A673 (cell line): ENCODE data around the gene LIPF. TPM values are rescaled to one million over a fixed set of nuclear protein-coding genes. Genes with fewer than 3 reads are reported as not detected.

Source experiments
- BruUV-seq: library from RNA; stranded (reverse); fragments of 400-500 nt; replicated peaks from 2 replicates; lab custom pipeline; 2021; lab: Mats Ljungman, UMichigan
- CTCF ChIA-PET: fragments of 300-600 bp; sonication (Branson Sonifier 250); formaldehyde crosslinking; loops from one replicate; lab custom pipeline; 2022; ENCODE audit warnings: antibody characterized with exemption; lab: Charles Lee
- POLR2A ChIA-PET: fragments of 300-600 bp; sonication (Branson Sonifier 250); formaldehyde crosslinking; loops from one replicate; lab custom pipeline; 2022; ENCODE audit warnings: antibody characterized with exemption; ENCODE audit not compliant: low non-redundant PET; lab: Charles Lee
- DNase-seq: peaks from one replicate; pipeline ENCODE4 v3.0.0-alpha.2; 2015; ENCODE audit warnings: low spot score
- H3K27ac ChIP-seq: fragments of 200-600 bp; sonication (generic); 2 replicates; pipeline ENCODE4 v1.5.1; 2016; ENCODE audit warnings: mixed run types, low read depth, mild to moderate bottlenecking, mixed read lengths, antibody characterized with exemption, low read length; ENCODE audit not compliant: poor library complexity, severe bottlenecking
- H3K27me3 ChIP-seq: fragments of 200-600 bp; sonication (generic); replicated peaks from 2 replicates; pipeline ENCODE4 v1.6.1; 2017; ENCODE audit warnings: mixed run types, low read depth, mild to moderate bottlenecking, mixed read lengths, antibody characterized with exemption, low read length; ENCODE audit not compliant: insufficient read depth, poor library complexity
- H3K36me3 ChIP-seq: fragments of 200-600 bp; sonication (generic); 2 replicates; pipeline ENCODE4 v1.6.1; 2016; ENCODE audit warnings: mixed run types, mild to moderate bottlenecking, mixed read lengths, antibody characterized with exemption, low read length; ENCODE audit not compliant: insufficient read depth, poor library complexity, severe bottlenecking
- H3K4me1 ChIP-seq: fragments of 200-600 bp; sonication (generic); 2 replicates; pipeline ENCODE4 v1.6.1; 2017; ENCODE audit warnings: mixed run types, mild to moderate bottlenecking, mixed read lengths, antibody characterized with exemption, low read length; ENCODE audit not compliant: insufficient read depth, poor library complexity, severe bottlenecking
- H3K4me3 ChIP-seq: fragments of 200-600 bp; sonication (generic); 2 replicates; pipeline ENCODE4 v1.5.1; 2016; ENCODE audit warnings: low read depth, mixed run types, mild to moderate bottlenecking, mixed read lengths, low read length; ENCODE audit not compliant: poor library complexity, severe bottlenecking
- H3K9me3 ChIP-seq: fragments of 200-600 bp; sonication (generic); 2 replicates; pipeline ENCODE4 v1.6.1; 2016; ENCODE audit warnings: mixed run types, low read depth, mild to moderate bottlenecking, mixed read lengths, antibody characterized with exemption, low read length; ENCODE audit not compliant: poor library complexity, severe bottlenecking
- CTCF ChIP-seq: fragments of 300-800, 200-600 bp; sonication (generic); conservative IDR thresholded peaks from 2 replicates; pipeline ENCODE4 v1.5.1; 2017; ENCODE audit warnings: low read depth, mild to moderate bottlenecking, antibody characterized with exemption, low read length, moderate library complexity, mixed read lengths
- EZH2 ChIP-seq: fragments of 200-600 bp; sonication (generic); IDR thresholded peaks from 2 replicates; pipeline ENCODE4 v1.6.1; 2017; ENCODE audit warnings: borderline replicate concordance, low read depth, mild to moderate bottlenecking, mixed read lengths, antibody characterized with exemption, low read length; ENCODE audit not compliant: poor library complexity, severe bottlenecking
- intact Hi-C: fragments of 100-400 bp; cut with micrococcal nuclease; formaldehyde crosslinking; loops from one replicate; pipeline ENCODE4 v1.10.0; 2022; ENCODE audit not compliant: unreplicated experiment
- total RNA-seq: library from RNA; stranded (reverse); gene quantifications from 2 replicates; pipeline ENCODE4 v1.2.3, GENCODE V29; 2021

LIPF gene
- total RNA-seq, 1 experiment from 2014 or later: not detected

GRCh38 chr10:88668465-88668864 is 4.2 kb downstream of the LIPF start:
- no TSS peak for BruUV-seq
- Histone ChIP-seq H3K4me3 (no peak overlapping the region), H3K27ac (no peak overlapping the region), H3K27me3 (no peaks in the 10 kb centered on the region), H3K9me3 (no peaks in the 10 kb centered on the region), H3K4me1 (no peaks in the 10 kb centered on the region), H3K36me3 (no peaks in the 10 kb centered on the region)
- intact Hi-C loops: no loop called here
- DNase-seq: no peak
- CTCF ChIA-PET: interaction anchor here (0.6 kb wide), 1 partner anchor 1803 kb away, joined by 3 read pairs; no protein-coding TSS in a partner anchor
- POLR2A ChIA-PET: no interaction called here
- TF ChIP-seq EZH2: no peak
- no peak for TF ChIP-seq CTCF

GRCh38 chr10:88670497-88670896 is 6.3 kb downstream of the LIPF start:
- ChIA-PET POLR2A (no interaction called here), CTCF (no interaction called here)
- H3K27ac ChIP-seq: no peak overlapping the region
- no peak for TF ChIP-seq EZH2
- no peak for TF ChIP-seq CTCF
- no peaks in the 10 kb centered on the region for H3K27me3 ChIP-seq
- H3K9me3 ChIP-seq: no peaks in the 10 kb centered on the region
- no peak overlapping the region for H3K4me3 ChIP-seq
- no peaks in the 10 kb centered on the region for H3K36me3 ChIP-seq
- no peak for DNase-seq
- BruUV-seq: no TSS peak
- intact Hi-C loops: no loop called here
- H3K4me1 ChIP-seq: no peaks in the 10 kb centered on the region

GRCh38 chr10:88672041-88672440 is 7.8 kb downstream of the LIPF start:
- POLR2A ChIA-PET: no interaction called here
- Histone ChIP-seq H3K4me1 (no peaks in the 10 kb centered on the region), H3K9me3 (no peaks in the 10 kb centered on the region), H3K27ac (no peak overlapping the region), H3K4me3 (no peak overlapping the region), H3K27me3 (no peaks in the 10 kb centered on the region), H3K36me3 (no peaks in the 10 kb centered on the region)
- TF ChIP-seq EZH2: no peak
- no peak for TF ChIP-seq CTCF
- no TSS peak for BruUV-seq
- intact Hi-C loops: no loop called here
- DNase-seq: no peak
- CTCF ChIA-PET: no interaction called here
